GM19455 (cell line): ENCODE measurements around the gene HLA-DRB1.
A peak's percentile ranks its signal among the peaks of the same experiment; 100 is the strongest.
"Not testable (repeated sequence)": the region's sequence is repeated elsewhere in the genome, so short reads cannot be mapped to it uniquely, and the experiment has no call there.

Source experiments
- ATAC-seq: cut with Tn5 transposase; IDR thresholded peaks from one replicate; pipeline ENCODE4 v1.9.1; 2021; ENCODE audit not compliant: unreplicated experiment

The HLA-DRB1 gene

DNA sequence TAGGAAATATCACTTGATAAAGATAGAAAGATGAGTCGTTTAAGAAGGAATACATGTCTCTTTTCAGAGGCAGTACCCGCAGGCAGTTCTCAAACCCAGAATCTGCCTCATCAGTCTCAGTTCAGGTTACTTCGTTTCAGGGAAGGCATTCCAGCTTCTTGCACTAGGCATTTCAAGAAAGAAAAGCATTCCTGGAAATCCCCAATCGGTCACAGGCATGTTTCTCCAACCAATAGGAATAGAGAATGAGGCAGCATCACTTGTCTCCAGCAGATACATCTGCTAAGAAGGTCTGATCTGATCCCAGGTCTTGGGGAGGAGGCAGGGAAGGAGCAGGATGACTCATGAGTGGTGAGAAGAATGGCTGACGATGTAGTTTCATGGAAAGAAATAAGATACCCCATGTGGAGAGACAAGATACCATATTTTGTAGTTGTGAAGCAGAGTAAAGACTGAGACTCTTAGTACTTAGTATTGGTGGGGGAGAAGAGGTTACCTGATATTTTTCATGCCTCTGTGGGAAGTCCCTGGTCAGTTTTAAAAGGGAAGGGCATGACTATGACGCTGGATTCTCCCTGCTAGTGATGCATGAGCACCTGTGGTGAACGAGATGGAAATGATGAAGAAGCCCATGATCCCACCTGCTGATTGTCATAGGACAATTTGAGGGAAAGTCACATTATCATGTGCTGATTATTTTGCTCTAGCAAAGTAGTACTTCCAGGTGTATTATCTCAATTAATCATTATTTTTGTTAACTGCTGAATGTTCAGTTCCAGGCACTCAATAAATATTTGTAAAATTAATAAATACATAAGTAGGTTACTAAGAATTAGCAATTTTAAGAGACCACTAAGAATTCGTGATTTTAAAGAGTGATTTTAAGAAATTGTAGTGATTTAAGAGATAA is 20.3 kb upstream of the HLA-DRB1 start:
- peak; percentile 96 for ATAC-seq

DNA sequence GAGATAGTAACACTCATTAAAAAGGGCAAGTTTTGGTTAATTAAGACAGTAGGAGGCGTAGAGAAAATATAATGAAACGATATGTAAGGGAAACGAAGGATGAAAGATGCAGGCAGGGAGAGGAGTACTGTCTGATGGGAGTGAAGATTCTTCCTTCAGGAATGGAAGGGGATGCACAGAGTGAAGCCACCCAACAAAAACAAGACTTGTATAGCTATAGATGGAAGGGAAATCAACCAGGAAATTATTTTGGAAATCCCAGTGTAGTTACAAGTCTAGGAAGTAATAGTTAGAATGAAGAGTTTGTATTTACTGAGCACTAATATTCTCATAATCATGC is 19.7 kb upstream of the HLA-DRB1 start:
- ATAC-seq = no peak

DNA sequence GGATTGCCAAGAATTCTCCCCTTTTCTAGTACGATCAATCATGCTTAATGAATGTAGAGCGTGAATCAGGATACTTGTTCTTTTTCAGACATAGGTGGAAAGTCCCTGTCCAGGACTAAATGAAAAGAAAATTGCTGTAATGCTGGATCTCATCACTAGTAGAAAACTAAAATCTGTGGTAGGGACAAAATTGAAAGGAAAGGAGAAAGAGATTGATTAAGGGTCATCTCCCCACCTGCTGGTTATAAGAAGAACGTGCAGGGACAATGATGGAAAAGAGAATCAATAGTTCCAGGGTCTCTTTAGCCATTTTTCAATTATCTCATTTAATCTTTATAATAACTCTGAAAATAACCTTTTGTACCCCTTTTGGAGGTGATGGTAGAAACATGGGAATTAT is 18.7 kb upstream of the HLA-DRB1 start:
- ATAC-seq = no peak

DNA sequence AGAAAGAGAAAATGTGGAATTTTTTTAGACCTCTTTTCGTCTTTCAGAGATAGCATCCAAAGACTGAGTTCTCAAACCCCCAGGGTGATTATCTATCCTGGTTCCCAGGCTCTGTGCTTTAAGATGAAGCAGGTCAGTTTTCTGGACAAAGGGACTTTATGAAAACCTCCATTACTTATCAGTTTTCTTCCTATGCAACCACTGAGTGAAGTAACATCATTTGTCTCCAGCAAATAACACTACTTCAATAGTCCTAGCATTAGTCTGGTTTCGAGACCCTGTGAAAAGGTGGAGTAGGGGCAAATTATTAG is 18.3 kb upstream of the HLA-DRB1 start:
- no peak for ATAC-seq

DNA sequence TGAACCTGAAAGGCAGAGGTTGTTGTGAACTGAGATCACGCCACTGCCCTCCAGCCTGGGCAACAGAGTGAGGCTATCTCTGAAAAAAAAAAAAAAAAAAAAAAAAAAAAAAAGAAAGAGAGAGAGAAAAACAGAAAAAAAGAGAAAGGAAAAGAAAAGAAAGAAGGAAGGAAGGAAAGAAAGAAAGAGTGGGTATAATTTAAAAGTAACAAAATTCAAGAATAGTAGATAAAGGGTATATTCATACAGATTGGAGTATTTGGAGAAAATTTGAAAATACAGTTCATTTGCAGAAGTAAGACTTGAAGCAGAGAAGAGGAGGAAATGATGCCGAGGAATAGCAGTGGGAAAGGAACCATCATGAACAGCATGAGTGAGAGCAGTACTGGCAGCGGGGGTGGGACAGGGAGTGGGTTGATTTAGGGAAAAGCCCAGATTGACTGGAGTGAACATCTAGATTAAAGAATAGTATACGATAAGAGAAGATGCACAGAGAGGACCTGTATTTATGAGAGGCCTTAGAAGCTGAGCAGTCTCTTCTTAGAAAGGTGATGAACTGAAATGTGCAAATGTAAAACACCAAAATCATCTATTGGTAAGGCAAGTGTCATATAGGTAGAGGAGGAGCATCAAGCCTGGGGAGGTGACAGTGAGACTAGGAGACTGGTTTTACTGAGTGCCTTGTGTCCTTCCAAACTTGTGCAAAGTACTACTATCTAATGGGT is 17.8 kb upstream of the HLA-DRB1 start:
- ATAC-seq = no peak

DNA sequence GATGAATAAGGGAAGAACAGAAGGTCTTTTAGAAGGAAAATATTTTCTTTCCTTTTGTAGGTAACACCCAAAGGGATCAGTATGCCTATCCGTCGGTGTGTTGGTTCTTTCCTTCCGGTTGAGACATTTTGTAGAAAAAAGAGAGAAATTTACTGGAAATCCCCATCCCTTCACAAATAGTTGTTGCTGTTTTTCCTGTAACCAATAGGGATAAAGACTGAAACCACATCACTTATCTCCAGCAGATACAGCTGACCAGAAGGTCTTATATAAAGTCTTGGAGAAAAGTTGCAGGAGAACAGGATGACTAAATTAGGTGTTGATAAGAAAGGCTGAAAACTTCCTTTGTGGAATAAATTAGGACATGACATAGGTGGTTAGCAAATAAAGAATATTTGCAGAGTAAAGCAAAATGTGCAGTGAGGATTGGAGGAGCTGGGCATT is 14.8 kb upstream of the HLA-DRB1 start:
- ATAC-seq = no peak

DNA sequence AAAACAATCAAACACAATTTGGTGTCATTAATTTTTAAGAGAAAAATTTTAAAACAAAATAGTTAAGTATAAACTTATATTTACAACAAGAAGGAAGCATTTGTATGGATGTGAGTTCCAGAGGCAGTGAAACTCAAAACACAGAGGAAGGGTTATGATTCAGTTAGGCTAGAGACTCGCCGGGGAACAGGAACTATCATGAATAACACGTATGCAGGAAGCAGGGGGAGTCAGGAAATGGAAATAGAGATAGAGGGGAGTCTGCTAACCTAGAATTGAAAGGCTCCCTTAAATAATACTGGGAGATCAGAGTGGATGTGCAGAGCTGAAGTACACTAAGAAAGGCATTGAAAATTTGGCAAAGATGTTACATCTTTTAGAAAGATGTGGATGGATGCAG is 14.2 kb upstream of the HLA-DRB1 start:
- ATAC-seq = no peak

DNA sequence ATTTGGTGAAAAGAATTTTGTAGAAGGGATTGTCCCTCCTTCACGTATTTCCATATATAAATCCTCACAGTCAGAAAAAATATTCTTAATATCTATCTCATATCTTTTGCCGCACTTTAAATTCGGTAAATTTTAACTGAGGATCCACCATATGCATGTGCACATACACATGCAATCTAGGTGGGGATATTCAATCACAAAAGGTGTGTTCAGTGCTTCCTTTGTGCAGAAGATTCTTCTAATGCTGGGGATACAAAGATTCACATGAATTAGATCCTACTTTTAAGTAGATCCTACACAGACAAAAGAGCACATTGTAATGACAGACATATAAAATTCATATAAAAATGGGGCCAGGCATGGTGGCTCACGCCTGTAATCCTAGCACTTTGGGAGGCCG is 13.6 kb upstream of the HLA-DRB1 start:
- ATAC-seq = no peak

DNA sequence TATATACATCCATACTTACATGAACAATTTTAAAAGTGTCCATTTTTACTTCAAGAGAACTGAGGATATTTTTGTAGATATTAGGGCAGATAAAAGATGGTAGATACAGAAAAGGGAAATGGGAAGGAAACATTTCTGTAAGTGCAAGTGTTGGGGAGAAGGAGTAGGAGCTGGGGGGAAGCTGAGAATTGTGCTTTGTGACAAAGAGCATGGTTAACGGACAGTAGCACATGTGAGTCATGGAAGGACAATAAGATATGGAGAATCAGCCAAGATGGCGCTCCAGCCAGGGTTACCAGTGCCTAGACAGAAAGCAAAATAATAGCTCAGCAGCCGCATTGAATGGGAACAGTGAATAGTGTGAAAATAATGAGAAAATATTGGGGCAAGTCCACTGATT is 12.7 kb upstream of the HLA-DRB1 start:
- ATAC-seq = no peak

DNA sequence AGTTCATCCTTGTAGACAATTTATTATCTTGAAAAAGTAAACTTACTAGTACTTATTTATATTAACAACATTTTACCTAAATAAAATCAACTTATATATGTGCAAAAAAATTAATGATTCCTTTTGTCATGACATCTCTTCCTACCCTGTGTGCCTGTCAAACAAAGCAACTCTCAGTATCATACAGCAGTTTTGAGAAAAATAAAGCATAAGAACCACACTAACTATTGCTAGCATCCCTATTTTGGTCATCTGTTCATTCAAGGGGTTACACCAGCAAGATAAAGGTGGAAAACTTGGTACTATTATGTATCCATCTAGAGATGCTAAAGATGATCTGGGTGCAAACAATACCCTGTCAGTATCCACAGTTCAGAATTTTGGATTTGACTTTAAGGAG is 7.4 kb upstream of the HLA-DRB1 start:
- ATAC-seq = no peak

DNA sequence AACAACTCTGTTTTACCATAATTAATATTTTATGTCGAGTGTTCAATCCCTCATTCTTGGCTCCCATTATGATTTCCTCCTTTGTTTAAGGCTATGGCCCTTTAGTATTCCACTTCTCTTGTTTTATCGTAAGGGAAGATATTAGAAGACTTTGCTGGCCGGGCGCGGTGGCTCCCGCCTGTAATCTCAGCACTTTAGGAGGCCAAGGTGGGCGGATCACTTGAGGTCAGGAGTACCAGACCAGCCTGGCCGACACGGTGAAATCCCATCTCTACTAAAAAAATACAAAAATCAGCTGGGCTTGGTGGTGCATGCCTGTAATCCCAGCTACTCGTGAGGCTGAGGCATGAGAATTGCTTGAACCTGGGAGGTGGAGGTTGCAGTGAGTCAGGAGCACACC is 1.1 kb upstream of the HLA-DRB1 start:
- ATAC-seq = not testable (repeated sequence)

DNA sequence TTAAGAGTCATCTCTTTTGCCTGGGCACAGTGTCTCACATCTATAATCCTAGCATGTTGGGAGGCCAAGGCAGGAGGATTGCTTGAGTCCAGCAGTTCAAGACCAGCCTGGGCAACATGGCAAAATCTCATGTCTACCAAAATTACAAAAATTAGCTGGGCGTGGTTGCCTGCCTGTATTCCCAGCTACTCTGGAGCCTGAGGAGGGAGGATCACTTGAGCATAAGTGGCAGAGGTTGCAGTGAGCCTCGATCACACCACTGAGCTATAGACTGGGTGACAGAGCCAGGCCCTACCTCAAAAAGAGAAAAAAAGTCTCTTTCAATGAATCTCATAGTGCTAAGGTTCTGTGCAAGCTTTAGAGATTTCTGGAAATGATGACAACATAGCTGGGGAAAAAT is 1.5 kb downstream of the HLA-DRB1 start:
- no peak for ATAC-seq

DNA sequence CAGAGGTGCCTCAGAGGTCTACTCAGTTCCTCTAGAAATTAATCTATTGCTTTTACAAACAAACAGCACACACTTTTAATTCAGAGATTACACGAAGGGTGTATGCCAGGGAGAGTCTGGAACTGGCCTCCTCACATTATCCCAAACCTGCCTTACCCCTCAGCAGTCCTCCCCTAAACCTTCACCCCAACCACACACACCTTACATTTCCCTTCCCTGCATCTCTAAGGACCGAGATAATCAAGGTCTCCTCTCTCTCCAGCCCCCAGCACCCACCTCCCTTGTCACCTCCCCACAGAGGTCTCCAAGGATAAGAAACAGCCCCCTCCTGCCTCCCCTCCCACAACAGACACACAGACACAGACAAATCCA is 6.1 kb downstream of the HLA-DRB1 start:
- no peak for ATAC-seq

DNA sequence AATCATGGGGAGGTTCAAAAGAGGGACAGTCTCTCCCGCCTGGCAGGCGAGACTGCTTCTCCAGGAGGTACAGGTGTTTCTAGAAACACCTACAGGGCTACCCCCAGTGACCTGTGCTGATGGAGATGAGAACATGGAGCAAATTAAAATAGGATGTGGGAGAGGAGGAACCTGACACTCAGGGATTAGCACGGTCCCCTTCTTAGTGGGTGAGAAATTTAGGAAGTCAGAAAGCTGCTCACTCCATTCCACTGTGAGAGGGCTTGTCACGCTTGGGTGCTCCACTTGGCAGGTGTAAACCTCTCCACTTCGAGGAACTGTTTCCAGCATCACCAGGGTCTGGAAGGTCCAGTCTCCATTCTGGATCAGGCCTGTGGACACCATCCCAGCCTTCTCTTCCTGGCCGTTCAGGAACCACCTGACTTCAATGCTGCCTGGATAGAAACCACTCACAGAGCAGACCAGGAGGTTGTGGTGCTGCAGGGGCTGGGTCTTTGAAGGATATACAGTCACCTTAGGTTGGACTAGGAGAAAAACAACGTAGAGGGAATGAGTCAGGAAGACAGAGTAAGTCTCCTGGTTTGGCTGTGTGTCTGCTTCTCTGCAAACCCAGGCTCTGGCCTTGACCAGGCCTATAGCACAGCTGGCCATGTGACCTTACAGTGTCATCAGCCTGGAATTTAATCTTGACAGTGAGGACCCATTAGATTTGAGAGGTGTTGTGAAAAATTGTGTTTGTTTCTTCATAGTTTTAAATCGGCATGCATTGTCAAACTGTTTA is 8.1 kb downstream of the HLA-DRB1 start:
- no peak for ATAC-seq

DNA sequence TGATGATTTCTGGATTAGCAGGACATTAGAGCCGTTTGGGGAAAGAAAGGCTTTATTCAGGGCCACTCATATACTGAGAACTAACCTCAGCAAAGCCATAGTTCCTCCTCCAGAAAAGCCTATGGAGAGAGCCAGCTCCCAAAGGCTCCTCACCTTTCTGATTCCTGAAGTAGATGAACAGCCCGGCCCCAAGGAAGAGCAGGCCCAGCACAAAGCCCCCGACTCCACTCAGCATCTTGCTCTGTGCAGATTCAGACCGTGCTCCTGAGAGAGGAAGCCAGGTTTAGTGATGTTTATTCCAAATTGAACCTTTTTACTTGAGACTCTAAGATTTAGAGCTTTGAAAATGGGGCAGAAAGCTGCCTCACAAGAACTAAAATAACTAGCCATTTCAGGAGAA is 9.1 kb downstream of the HLA-DRB1 start:
- no peak for ATAC-seq

DNA sequence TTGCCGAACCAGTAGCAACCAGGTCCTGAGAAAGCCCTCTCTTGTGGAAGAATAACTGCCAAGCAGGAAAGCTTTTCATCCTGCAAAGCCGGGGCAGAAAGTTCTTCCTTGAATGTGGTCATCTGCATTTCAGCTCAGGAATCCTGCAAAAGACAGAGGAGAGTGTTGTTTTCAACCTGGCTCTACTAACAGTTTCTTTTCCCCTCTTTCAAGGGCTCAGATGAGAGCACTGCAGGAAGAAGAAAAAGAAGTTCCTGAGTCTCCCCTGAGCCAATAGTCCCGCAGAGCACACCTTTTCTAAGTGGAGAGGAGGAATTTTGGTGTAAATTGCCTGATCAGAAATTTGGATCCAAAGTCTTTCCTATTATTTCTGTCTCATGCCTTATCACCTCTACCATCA is 10.7 kb downstream of the HLA-DRB1 start:
- ATAC-seq = no peak

DNA sequence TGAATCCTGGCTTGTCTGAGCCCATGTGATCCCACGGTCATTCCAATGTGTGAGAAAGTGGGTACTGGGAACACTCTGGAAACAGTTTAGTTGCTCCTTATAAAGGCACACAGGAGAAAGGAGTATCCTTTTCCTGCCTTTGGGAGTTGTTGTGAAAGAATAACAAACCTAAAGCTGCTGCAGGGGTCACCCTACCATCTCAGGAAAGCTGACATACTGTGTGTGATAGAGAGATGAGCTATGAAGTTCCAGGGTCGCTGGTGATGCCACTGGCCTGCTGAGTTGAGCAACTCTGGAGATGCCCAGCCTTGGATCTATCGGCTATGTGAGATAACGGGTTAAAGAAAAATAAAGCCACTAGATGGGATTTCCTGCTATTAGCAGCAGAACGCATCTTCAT is 12.2 kb downstream of the HLA-DRB1 start:
- not testable (repeated sequence) for ATAC-seq

DNA sequence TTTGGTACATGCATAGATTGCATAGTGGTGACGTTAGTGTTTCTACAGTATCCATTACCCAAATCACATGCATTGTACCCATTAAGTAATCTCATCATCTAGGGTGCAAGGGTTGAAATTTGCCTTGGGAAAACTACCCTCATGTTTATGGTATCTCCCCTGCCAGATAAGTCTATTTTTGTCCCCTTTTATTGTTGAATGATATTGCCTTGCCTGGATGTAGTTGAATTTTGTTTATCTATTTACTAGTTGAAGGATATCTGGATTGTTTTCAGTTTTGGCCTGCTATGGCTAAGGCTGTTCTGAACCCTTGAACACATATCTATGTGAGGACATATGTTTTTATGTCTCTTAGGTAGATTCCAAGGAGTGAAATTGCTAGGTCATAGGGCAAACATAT is 13.4 kb downstream of the HLA-DRB1 start:
- ATAC-seq = no peak

DNA sequence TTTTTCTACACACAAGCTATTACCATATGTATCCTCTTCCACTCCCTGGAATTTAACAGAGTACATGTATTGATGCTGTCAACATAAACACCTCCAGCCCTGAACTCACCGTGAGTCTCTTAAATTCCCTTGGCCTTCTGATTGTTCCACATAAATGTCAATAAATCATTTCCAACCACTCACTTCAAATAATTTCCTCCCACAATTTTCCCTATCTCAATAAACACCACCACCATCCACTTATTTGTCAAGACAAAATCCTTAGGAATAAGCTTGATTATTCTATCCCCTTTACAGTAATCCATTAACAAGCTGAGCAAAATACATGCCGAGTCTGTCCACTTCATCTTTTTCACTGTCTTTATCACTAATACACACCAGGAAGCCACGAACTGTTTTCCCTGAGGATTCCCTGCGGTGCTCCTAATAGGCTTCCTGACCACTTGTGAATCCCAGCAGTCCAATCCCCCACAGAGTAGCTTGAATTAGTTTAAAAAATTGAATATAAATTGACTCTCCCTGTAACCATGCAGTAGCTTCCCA is 19.2 kb downstream of the HLA-DRB1 start:
- no peak for ATAC-seq

DNA sequence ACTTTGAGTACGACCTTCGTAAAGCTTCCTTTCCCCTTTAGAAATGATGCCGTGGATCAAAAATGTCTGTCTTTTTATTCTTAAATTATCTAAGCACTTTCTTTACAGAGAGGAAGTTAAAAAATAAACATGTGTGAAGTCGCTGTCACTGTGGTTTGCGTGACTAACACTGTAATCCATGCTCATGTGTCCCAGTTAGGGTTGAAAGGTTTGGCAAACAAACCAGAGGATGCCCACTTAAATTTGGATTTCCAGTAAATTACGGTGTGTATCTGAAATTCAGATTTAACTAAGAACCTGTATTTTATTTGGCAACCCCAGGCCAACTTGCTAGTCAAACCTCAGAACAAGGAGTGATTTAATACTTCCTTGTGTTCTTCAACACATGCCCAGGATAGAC is 21.1 kb downstream of the HLA-DRB1 start:
- ATAC-seq = no peak

DNA sequence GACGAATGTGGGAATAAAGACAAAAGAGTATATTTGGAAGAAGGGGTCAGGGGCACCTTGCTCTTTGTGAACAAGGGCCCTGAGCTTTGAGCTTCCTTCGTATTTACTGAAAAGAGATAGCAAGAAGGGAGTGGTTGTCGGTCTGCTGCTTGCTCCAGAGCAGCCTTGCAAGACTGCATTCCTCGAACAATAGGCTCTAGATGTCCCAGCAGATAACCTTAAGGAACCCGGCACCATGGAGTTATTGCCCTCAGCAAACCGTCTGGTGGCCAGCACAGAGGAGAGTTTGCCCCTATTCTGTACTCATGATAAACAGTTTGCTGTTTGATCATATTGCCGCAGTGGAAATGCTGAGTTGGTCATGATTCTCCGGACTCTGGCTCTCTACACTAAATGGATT is 22.7 kb downstream of the HLA-DRB1 start:
- no peak for ATAC-seq

DNA sequence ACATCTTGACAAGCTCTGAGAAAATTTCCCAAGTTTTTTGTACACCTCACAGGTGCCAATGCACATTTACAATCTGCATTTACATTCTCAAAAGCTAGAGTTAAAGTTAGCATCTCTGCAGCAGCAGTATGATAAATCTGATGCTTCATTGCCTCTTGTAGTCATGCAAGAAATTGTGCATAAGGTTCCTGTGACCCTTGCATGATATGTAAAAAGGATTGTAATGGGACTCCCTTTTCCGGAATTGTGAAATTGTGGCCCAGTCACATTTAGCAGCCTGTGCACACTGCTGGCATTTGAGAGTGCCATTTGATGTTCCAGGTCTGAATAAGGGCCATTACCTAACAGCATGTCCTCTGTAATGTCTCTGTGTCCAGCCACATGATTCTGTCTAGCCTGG is 24.1 kb downstream of the HLA-DRB1 start:
- ATAC-seq = no peak
